GM12801 (cell line): ENCODE measurements around the gene ABHD17C.

Source experiments
- TF ChIP-seq, protein P1 (sequence below): IDR thresholded peaks from one replicate; pipeline ENCODE4 v1.5.1; 2011; ENCODE audit warnings: control low read depth; ENCODE audit not compliant: insufficient read length; ENCODE audit errors: extremely low read depth

The ABHD17C gene

DNA sequence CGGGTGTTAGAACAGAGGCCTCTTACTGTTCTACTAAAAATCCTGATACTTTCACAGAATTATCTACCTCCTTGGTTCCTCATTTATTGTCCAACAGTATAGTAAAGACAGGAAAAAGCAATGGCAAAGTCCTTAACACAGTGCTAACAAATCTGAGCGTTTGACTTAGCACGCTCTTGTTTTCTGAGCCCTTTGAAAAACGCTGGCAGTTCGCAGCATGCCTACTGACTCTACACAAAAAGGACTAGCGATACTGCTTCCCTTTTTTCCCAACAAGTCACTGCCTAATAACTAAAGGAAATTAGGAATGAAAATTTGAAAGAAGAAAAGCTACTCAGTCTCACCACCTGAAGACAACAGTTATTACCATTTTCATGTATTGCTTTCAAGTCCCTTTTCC is 49.3 kb downstream of the ABHD17C start:
- TF ChIP-seq, protein P1, sequence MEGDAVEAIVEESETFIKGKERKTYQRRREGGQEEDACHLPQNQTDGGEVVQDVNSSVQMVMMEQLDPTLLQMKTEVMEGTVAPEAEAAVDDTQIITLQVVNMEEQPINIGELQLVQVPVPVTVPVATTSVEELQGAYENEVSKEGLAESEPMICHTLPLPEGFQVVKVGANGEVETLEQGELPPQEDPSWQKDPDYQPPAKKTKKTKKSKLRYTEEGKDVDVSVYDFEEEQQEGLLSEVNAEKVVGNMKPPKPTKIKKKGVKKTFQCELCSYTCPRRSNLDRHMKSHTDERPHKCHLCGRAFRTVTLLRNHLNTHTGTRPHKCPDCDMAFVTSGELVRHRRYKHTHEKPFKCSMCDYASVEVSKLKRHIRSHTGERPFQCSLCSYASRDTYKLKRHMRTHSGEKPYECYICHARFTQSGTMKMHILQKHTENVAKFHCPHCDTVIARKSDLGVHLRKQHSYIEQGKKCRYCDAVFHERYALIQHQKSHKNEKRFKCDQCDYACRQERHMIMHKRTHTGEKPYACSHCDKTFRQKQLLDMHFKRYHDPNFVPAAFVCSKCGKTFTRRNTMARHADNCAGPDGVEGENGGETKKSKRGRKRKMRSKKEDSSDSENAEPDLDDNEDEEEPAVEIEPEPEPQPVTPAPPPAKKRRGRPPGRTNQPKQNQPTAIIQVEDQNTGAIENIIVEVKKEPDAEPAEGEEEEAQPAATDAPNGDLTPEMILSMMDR, result no peak

DNA sequence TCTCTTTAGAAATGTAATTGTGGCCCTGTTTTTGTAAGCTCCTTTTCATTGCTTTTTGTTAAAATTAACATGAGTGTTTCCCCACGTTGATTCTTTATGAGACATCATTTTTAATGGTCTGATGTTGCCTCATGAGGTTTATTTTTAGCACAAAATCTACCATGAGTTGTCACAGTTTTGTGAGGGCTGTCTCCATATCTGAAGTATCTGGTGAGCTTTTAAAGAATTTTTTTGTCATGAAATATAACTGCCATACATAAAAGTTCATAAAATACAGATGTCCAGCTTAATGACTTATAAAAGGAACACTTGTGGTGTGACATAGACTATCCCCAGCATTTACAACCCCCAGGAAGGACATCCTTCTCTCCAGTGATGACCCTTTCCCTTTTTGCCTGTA is 49.7 kb downstream of the ABHD17C start:
- TF ChIP-seq, protein P1, result no peak

DNA sequence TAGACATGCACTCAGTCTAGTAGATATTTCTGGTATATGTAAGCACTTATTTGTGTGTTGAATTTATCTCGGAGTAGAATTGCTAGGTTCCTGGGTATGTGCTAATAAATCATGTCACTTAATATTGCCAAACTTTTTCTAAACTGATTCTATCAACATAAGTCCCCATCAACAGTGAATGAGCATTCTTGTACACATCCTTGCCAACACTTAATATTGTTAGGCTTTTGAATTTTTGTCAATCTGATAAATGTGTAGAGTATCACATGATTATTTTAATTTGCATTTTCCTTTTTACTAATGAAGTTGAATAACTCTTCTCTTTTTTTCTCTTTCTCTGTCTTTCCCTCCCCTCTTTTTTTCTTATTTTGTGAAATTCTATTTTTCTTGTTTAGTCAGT is 50.8 kb downstream of the ABHD17C start:
- TF ChIP-seq, protein P1, result no peak

DNA sequence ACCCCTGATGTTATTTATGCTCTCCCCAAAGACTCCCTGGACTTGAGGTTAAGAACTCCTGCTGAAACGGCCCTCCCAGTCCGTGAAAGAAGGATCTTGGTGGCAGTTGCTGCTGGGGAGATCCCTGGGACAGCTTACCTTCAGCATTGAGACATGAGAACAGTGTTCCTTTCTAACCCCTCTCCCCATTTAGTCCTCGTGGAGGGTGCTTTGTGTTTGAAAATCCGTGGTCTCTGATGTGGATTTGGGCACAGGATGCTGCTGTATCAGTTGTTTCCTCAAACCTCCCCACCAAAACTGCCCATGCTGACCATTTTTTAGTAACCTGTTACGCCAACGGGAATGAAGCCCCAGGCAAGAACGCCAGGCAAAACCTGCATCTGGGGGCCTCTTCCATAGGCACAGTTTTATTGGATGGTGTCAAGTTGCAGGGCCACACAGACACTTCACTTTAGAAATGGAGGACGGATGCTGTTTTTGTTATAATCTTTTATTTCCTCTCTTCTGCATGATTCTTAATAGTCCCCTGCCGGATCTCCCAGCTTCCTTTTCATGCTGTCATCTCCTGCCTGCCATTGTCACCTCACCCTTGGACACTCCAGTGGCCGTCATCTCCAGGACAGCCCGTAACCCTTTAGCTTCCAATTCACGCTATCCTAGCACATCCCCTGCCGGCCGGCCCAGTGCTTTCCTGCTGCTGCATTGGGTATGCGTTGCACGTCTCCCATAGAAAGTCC is 52.4 kb downstream of the ABHD17C start:
- TF ChIP-seq, protein P1, result no peak

DNA sequence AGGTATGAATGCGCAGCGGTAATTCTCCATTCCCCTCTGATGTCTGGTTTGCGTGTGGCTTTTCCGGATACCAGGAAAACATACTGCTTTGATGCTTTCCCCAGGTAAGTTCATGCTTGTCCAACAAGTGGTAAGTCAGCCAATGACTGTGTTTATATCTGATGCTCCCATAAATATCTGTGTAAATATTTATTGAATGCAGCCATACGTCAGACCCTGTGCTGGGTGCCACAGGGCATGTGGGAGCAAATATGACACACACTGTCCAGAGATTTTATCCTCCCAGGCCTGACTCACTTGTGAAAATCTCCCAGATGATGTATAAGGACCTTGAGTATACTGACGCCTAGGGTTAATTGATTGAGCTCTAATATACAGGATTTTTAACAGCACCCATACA is 54.5 kb downstream of the ABHD17C start:
- TF ChIP-seq, protein P1, result no peak

DNA sequence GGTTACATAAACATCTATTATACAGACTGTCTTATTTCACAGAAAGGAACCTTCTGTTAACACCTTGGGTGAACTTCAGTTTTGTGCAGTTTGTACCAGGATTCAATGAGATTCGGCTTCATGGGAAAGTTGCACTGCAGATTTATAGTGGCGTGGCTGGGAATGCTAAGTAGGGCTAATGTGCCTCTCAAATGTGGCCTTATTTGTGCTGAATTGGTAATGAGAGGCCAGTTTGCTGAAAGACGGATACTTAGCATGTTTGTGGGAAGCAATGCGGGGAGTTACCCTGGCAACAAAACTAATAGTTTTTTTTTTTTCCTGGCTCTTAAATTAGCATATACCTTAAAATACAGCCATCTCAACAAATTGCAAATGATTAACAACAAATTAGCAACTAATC is 55.5 kb downstream of the ABHD17C start:
- TF ChIP-seq, protein P1, result no peak

DNA sequence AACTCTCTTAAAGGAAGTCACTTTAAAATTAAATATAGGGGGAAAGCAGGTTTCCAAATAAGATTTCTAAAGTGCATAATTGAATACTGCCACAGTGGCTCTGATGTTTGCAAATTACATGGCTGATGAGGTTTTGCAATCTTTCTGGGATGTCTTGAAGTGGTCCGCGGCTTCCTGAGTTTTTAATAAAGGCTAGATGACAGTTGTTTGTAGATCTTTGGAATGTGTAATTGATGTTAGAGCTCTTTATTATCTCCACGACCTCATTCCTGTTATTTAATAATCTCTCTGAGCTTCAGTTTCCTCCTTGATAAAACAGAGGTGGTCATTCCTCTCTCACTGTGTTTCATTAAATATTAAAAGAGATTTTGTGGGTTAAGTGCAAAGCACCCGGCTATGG is 57.1 kb downstream of the ABHD17C start:
- TF ChIP-seq, protein P1, result no peak
